Endodermal cell (in vitro differentiated cells): ENCODE measurements around the gene RNASE1. TPM values are rescaled to one million over a fixed set of nuclear protein-coding genes. Genes with fewer than 3 reads are reported as not detected.

Source experiments
- DNase-seq: peaks from one replicate; pipeline ENCODE4 v3.0.0-alpha.2; 2017
- H3K27ac ChIP-seq: 2 replicates; pipeline ENCODE4 v1.5.1; 2013; ENCODE audit warnings: mild to moderate bottlenecking, low read depth, low read length, moderate library complexity
- H3K27me3 ChIP-seq: 2 replicates; pipeline ENCODE4 v1.6.1; 2013; ENCODE audit warnings: mild to moderate bottlenecking, low read length, moderate library complexity; ENCODE audit not compliant: insufficient read depth, control insufficient read depth, poor library complexity, severe bottlenecking
- H3K36me3 ChIP-seq: 2 replicates; pipeline ENCODE4 v1.7.0; 2013; ENCODE audit warnings: mild to moderate bottlenecking, low read length, moderate library complexity; ENCODE audit not compliant: control insufficient read depth, insufficient read depth
- H3K4me1 ChIP-seq: one replicate; pipeline ENCODE4 v1.7.0; 2013; ENCODE audit warnings: low read length; ENCODE audit not compliant: control insufficient read depth, insufficient read depth
- H3K4me3 ChIP-seq: 2 replicates; pipeline ENCODE4 v1.5.1; 2013; ENCODE audit warnings: mild to moderate bottlenecking, low read length, moderate library complexity
- H3K9ac ChIP-seq: 2 replicates; pipeline ENCODE4 v1.6.1; 2013; ENCODE audit warnings: mild to moderate bottlenecking, low read length, moderate library complexity; ENCODE audit not compliant: poor library complexity, severe bottlenecking; ENCODE audit errors: extremely low read depth
- H3K9me3 ChIP-seq: 2 replicates; pipeline ENCODE4 v1.6.1; 2013; ENCODE audit warnings: mild to moderate bottlenecking, low read length, moderate library complexity; ENCODE audit not compliant: control insufficient read depth
- H3K27ac Mint-ChIP-seq: 2 replicates; pipeline ENCODE4 v1.8.0; 2020; ENCODE audit warnings: mixed read lengths
- H3K27me3 Mint-ChIP-seq: 2 replicates; pipeline ENCODE4 v1.8.0; 2021; ENCODE audit warnings: mild to moderate bottlenecking, mixed read lengths; ENCODE audit not compliant: insufficient read depth
- H3K36me3 Mint-ChIP-seq: 2 replicates; pipeline ENCODE4 v1.8.0; 2020; ENCODE audit warnings: low read depth, mixed read lengths
- H3K4me1 Mint-ChIP-seq: 2 replicates; pipeline ENCODE4 v1.8.0; 2020; ENCODE audit warnings: mixed read lengths
- H3K4me3 Mint-ChIP-seq: 2 replicates; pipeline ENCODE4 v1.8.0; 2020; ENCODE audit warnings: mild to moderate bottlenecking, moderate library complexity, mixed read lengths
- H3K9me3 Mint-ChIP-seq: 2 replicates; pipeline ENCODE4 v1.8.0; 2020; ENCODE audit warnings: mild to moderate bottlenecking, mixed read lengths
- CTCF ChIP-seq: fragments of 200-600 bp; sonication (generic); conservative IDR thresholded peaks from 2 replicates; pipeline ENCODE4 v1.5.0; 2021; ENCODE audit warnings: antibody characterized with exemption, mild to moderate bottlenecking
- WGBS, 2 experiments: methylation state at CpG; one replicate each; pipeline versions ENCODE4 v1.1.5 to v1.1.7; 2013; ENCODE audit warnings: missing lambda C conversion rate in 2 of 2, mixed read lengths in 1 of 2; ENCODE audit not compliant: insufficient coverage in 1 of 2, insufficient read length in 1 of 2; 5-methylcytosine and 5-hydroxymethylcytosine counted together
- total RNA-seq, 2 donors: library from RNA; stranded (reverse); fragmentation: NEBNext Ultra II Directional in 1 of 2; extraction: Animal tissue kit (Norgen Biotek cat#: 25700) in 1 of 2; gene quantifications; 2 replicates in 1 of 2; 3 replicates in 1 of 2; pipeline ENCODE4 v1.2.1, GENCODE V29; 2021

RNASE1 gene
- total RNA-seq, 2 donors from 2014 or later, result 9.9 to 10.7 TPM

DNA sequence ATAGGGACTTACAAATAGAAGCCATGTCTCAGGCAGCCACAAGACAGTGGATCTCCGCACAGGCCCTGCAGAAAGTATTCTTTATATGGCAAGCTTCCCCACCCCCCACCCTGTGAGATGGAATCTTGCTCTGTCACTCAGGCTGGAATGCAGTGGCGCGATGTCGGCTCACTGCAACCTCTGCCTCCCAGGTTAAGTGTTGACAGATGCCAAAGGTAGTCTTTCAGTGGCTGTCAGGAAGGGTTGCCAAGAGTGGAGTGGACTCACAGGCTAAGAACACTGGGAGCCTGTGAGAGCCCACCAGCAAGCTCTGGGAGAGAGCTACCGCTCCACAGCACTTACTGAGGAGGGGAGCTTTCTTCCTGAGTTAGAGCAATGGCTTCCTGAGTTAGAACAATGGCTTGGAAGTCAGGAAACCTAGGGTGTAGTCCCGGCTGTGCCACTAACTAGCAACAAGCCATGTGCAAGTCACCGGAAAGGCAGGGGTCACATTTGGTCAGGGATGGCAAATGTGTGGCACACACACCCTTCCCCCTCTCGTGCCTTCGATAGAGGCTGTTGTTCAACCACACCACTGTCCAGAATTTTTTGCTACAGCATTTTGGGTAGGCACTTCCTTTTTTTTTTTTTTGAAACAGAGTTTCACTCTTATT lies 2.6 kb downstream of the RNASE1 start:
- Histone ChIP-seq H3K4me1 (peaks cover 10% of the 10 kb centered on the region), H3K4me3 (peak overlapping the region; percentile 41), H3K27me3 (no peaks in the 10 kb centered on the region), H3K27ac (peak overlapping the region; percentile 86), H3K9ac (peak overlapping the region; percentile 26), H3K36me3 (no peaks in the 10 kb centered on the region), H3K9me3 (no peaks in the 10 kb centered on the region)
- DNase-seq, result peak; percentile 73
- Mint-ChIP-seq H3K9me3 (no peaks in the 10 kb centered on the region), H3K27ac (peak overlapping the region; percentile 19), H3K27me3 (no peaks in the 10 kb centered on the region), H3K36me3 (no peaks in the 10 kb centered on the region), H3K4me1 (peaks cover 41% of the 10 kb centered on the region), H3K4me3 (no peak overlapping the region)
- TF ChIP-seq CTCF, result no peak
- 69 to 73% methylated on average over 6 to 9 of the region's 9 CpGs for WGBS, 2 experiments

DNA sequence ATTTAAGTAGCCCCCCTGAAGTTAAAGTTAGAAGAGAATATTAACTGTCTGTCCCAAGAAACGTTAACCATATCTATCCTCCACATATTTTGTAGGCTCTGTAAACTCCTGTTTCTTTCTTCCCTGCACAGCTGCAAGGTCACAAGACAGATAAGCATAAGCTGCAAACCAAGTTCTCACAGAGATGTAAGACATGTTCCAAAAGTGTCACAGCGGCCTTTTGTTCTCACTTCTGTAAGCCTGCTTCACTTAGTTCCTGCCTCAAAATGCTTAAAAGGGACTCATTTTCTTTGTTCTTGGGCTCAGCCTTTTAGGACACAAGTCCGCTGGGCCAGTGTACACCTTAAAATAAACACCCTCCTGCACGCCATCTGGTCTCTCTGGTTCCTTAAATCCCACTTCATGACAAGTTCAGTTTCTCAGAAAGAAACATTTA lies 3.2 kb downstream of the RNASE1 start:
- Mint-ChIP-seq H3K4me1 (peaks cover 45% of the 10 kb centered on the region), H3K27ac (peak overlapping the region; percentile 19), H3K9me3 (no peaks in the 10 kb centered on the region), H3K4me3 (no peak overlapping the region), H3K27me3 (no peaks in the 10 kb centered on the region), H3K36me3 (no peaks in the 10 kb centered on the region)
- Histone ChIP-seq H3K9me3 (no peaks in the 10 kb centered on the region), H3K4me3 (peak overlapping the region; percentile 41), H3K27ac (peak overlapping the region; percentile 86), H3K4me1 (peaks cover 10% of the 10 kb centered on the region), H3K36me3 (no peaks in the 10 kb centered on the region), H3K27me3 (no peaks in the 10 kb centered on the region), H3K9ac (peak overlapping the region; percentile 26)
- 45 to 55% methylated on average over 4 of the region's 4 CpGs for WGBS, 2 experiments
- TF ChIP-seq CTCF, result no peak
- DNase-seq, result no peak

- peaks cover 10% of the 10 kb centered on the region for H3K4me1 ChIP-seq
- Mint-ChIP-seq H3K27me3 (no peaks in the 10 kb centered on the region), H3K4me3 (no peak overlapping the region), H3K27ac (peak overlapping the region; percentile 19), H3K9me3 (no peaks in the 10 kb centered on the region), H3K4me1 (peaks cover 50% of the 10 kb centered on the region), H3K36me3 (no peaks in the 10 kb centered on the region)
- DNase-seq, result no peak
- no peaks in the 10 kb centered on the region for H3K27me3 ChIP-seq
- WGBS, 2 experiments, result 92 to 93% methylated on average over 3 to 6 of the region's 6 CpGs
- H3K27ac ChIP-seq, result no peak overlapping the region
- no peaks in the 10 kb centered on the region for H3K9me3 ChIP-seq
- no peak for TF ChIP-seq CTCF
- no peak overlapping the region for H3K4me3 ChIP-seq
- H3K9ac ChIP-seq, result no peak overlapping the region
- no peaks in the 10 kb centered on the region for H3K36me3 ChIP-seq
Observed at GRCh38 chr14:20798932-20799331, 3.7 kb downstream of the RNASE1 start.
